ENCODE measurements around the gene HM13.
"Not testable (repeated sequence)": the region's sequence is repeated elsewhere in the genome, so short reads cannot be mapped to it uniquely, and the experiment has no call there.

Gene HM13

GRCh38 chr20:31536575-31536974, 22.3 kb downstream of the HM13 start:
- no peak for DNase-seq (ENCODE audit: low read depth)
- Histone ChIP-seq H3K27me3 (replicated peaks; ENCODE audit: control insufficient read depth, insufficient read depth, low read length) (no peaks in the 10 kb centered on the region), H3K9me3 (ENCODE audit: control insufficient read depth, low read length) (no peaks in the 10 kb centered on the region), H3K4me3 (ENCODE audit: low read length) (no peak overlapping the region), H3K9ac (ENCODE audit: low read length) (no peak overlapping the region), H3K4me1 (ENCODE audit: control insufficient read depth, insufficient read depth, low read length) (peaks cover 19% of the 10 kb centered on the region), H3K36me3 (ENCODE audit: control insufficient read depth, insufficient read depth, low read length, severe bottlenecking) (peaks cover 92% of the 10 kb centered on the region)

- Histone ChIP-seq H3K9ac (ENCODE audit: low read length) (no peak overlapping the region), H3K4me3 (ENCODE audit: low read length) (no peak overlapping the region), H3K9me3 (ENCODE audit: control insufficient read depth, low read length) (no peaks in the 10 kb centered on the region), H3K27me3 (replicated peaks; ENCODE audit: control insufficient read depth, insufficient read depth, low read length) (no peaks in the 10 kb centered on the region), H3K4me1 (ENCODE audit: control insufficient read depth, insufficient read depth, low read length) (peaks cover 26% of the 10 kb centered on the region), H3K36me3 (ENCODE audit: control insufficient read depth, insufficient read depth, low read length, severe bottlenecking) (peaks cover 93% of the 10 kb centered on the region)
- DNase-seq (ENCODE audit: low read depth), result no peak
These were observed 23.1 kb downstream of the HM13 start for GRCh38 chr20:31537116-31537871.

DNA sequence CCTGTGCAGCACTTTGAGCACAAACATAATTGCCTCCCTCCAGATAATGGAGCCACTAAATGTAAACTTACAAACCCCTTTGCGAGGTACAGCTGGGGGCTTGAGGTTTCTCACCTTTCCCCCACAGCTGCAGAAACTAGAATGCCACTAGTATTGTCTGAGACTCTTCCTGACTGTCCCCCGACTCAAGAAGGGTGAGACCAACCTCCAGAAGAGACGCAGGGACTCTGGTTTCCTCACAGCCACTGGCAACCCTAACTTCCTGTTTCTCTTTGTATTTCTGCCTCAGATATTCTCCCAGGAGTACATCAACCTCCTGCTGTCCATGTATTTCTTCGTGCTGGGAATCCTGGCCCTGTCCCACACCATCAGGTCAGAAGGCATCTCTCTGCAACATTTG, 23.6 kb downstream of the HM13 start:
- Histone ChIP-seq H3K36me3 (ENCODE audit: control insufficient read depth, insufficient read depth, low read length, severe bottlenecking) (peaks cover 92% of the 10 kb centered on the region), H3K9me3 (ENCODE audit: control insufficient read depth, low read length) (no peaks in the 10 kb centered on the region), H3K9ac (ENCODE audit: low read length) (no peak overlapping the region), H3K27me3 (replicated peaks; ENCODE audit: control insufficient read depth, insufficient read depth, low read length) (no peaks in the 10 kb centered on the region), H3K4me1 (ENCODE audit: control insufficient read depth, insufficient read depth, low read length) (peaks cover 28% of the 10 kb centered on the region), H3K4me3 (ENCODE audit: low read length) (no peak overlapping the region)
- no peak for DNase-seq (ENCODE audit: low read depth)

GRCh38 chr20:31538326-31538725, 24.1 kb downstream of the HM13 start:
- no peak overlapping the region for H3K9ac ChIP-seq (ENCODE audit: low read length)
- no peaks in the 10 kb centered on the region for H3K27me3 ChIP-seq (replicated peaks; ENCODE audit: control insufficient read depth, insufficient read depth, low read length)
- DNase-seq (ENCODE audit: low read depth), result no peak
- no peaks in the 10 kb centered on the region for H3K9me3 ChIP-seq (ENCODE audit: control insufficient read depth, low read length)
- peaks cover 90% of the 10 kb centered on the region for H3K36me3 ChIP-seq (ENCODE audit: control insufficient read depth, insufficient read depth, low read length, severe bottlenecking)
- peaks cover 28% of the 10 kb centered on the region for H3K4me1 ChIP-seq (ENCODE audit: control insufficient read depth, insufficient read depth, low read length)
- H3K4me3 ChIP-seq (ENCODE audit: low read length), result no peak overlapping the region

GRCh38 chr20:31539636-31540035, 25.4 kb downstream of the HM13 start:
- not testable (repeated sequence) for H3K27me3 ChIP-seq (replicated peaks; ENCODE audit: control insufficient read depth, insufficient read depth, low read length); H3K9ac ChIP-seq (ENCODE audit: low read length); DNase-seq (ENCODE audit: low read depth); H3K4me3 ChIP-seq (ENCODE audit: low read length); H3K9me3 ChIP-seq (ENCODE audit: control insufficient read depth, low read length)
- Histone ChIP-seq H3K36me3 (ENCODE audit: control insufficient read depth, insufficient read depth, low read length, severe bottlenecking) (peaks cover 77% of the 10 kb centered on the region), H3K4me1 (ENCODE audit: control insufficient read depth, insufficient read depth, low read length) (peaks cover 38% of the 10 kb centered on the region)

- Histone ChIP-seq H3K9ac (ENCODE audit: low read length) (no peak overlapping the region), H3K36me3 (ENCODE audit: control insufficient read depth, insufficient read depth, low read length, severe bottlenecking) (peaks cover 69% of the 10 kb centered on the region), H3K27me3 (replicated peaks; ENCODE audit: control insufficient read depth, insufficient read depth, low read length) (no peaks in the 10 kb centered on the region), H3K9me3 (ENCODE audit: control insufficient read depth, low read length) (no peaks in the 10 kb centered on the region), H3K4me3 (ENCODE audit: low read length) (no peak overlapping the region), H3K4me1 (ENCODE audit: control insufficient read depth, insufficient read depth, low read length) (peaks cover 46% of the 10 kb centered on the region)
- DNase-seq (ENCODE audit: low read depth), result no peak
These were observed 26.2 kb downstream of the HM13 start for GRCh38 chr20:31540406-31540805.

GRCh38 chr20:31542201-31542842, 28.1 kb downstream of the HM13 start:
- H3K4me3 ChIP-seq (ENCODE audit: low read length), result no peak overlapping the region
- H3K36me3 ChIP-seq (ENCODE audit: control insufficient read depth, insufficient read depth, low read length, severe bottlenecking), result peaks cover 59% of the 10 kb centered on the region
- H3K9ac ChIP-seq (ENCODE audit: low read length), result peak overlapping the region; percentile 46
- H3K27me3 ChIP-seq (replicated peaks; ENCODE audit: control insufficient read depth, insufficient read depth, low read length), result no peaks in the 10 kb centered on the region
- DNase-seq (ENCODE audit: low read depth), result peak; percentile 40
- peaks cover 51% of the 10 kb centered on the region for H3K4me1 ChIP-seq (ENCODE audit: control insufficient read depth, insufficient read depth, low read length)
- H3K9me3 ChIP-seq (ENCODE audit: control insufficient read depth, low read length), result no peaks in the 10 kb centered on the region

GRCh38 chr20:31542963-31543362, 28.7 kb downstream of the HM13 start:
- Histone ChIP-seq H3K4me3 (ENCODE audit: low read length) (no peak overlapping the region), H3K4me1 (ENCODE audit: control insufficient read depth, insufficient read depth, low read length) (peaks cover 50% of the 10 kb centered on the region), H3K27me3 (replicated peaks; ENCODE audit: control insufficient read depth, insufficient read depth, low read length) (no peaks in the 10 kb centered on the region), H3K9me3 (ENCODE audit: control insufficient read depth, low read length) (no peaks in the 10 kb centered on the region), H3K36me3 (ENCODE audit: control insufficient read depth, insufficient read depth, low read length, severe bottlenecking) (peaks cover 59% of the 10 kb centered on the region), H3K9ac (ENCODE audit: low read length) (no peak overlapping the region)
- DNase-seq (ENCODE audit: low read depth), result no peak

- Histone ChIP-seq H3K4me1 (ENCODE audit: control insufficient read depth, insufficient read depth, low read length) (peaks cover 52% of the 10 kb centered on the region), H3K27me3 (replicated peaks; ENCODE audit: control insufficient read depth, insufficient read depth, low read length) (no peaks in the 10 kb centered on the region), H3K4me3 (ENCODE audit: low read length) (no peak overlapping the region), H3K9me3 (ENCODE audit: control insufficient read depth, low read length) (no peaks in the 10 kb centered on the region), H3K36me3 (ENCODE audit: control insufficient read depth, insufficient read depth, low read length, severe bottlenecking) (peaks cover 59% of the 10 kb centered on the region), H3K9ac (ENCODE audit: low read length) (peak overlapping the region; percentile 76)
- peak; percentile 97 for DNase-seq (ENCODE audit: low read depth)
These were observed 29.8 kb downstream of the HM13 start for GRCh38 chr20:31543966-31544598.

- Histone ChIP-seq H3K27me3 (replicated peaks; ENCODE audit: control insufficient read depth, insufficient read depth, low read length) (no peaks in the 10 kb centered on the region), H3K9me3 (ENCODE audit: control insufficient read depth, low read length) (no peaks in the 10 kb centered on the region), H3K4me1 (ENCODE audit: control insufficient read depth, insufficient read depth, low read length) (peaks cover 51% of the 10 kb centered on the region), H3K9ac (ENCODE audit: low read length) (peak overlapping the region; percentile 76), H3K36me3 (ENCODE audit: control insufficient read depth, insufficient read depth, low read length, severe bottlenecking) (peaks cover 61% of the 10 kb centered on the region), H3K4me3 (ENCODE audit: low read length) (no peak overlapping the region)
- DNase-seq (ENCODE audit: low read depth), result no peak
These were observed 30.4 kb downstream of the HM13 start for GRCh38 chr20:31544600-31544999.

- peaks cover 61% of the 10 kb centered on the region for H3K36me3 ChIP-seq (ENCODE audit: control insufficient read depth, insufficient read depth, low read length, severe bottlenecking)
- peak; percentile 31 for DNase-seq (ENCODE audit: low read depth)
- peaks cover 47% of the 10 kb centered on the region for H3K4me1 ChIP-seq (ENCODE audit: control insufficient read depth, insufficient read depth, low read length)
- H3K9ac ChIP-seq (ENCODE audit: low read length), result peak overlapping the region; percentile 27
- H3K4me3 ChIP-seq (ENCODE audit: low read length); H3K9me3 ChIP-seq (ENCODE audit: control insufficient read depth, low read length); H3K27me3 ChIP-seq (replicated peaks; ENCODE audit: control insufficient read depth, insufficient read depth, low read length): not testable (repeated sequence)
These were observed 31.4 kb downstream of the HM13 start for GRCh38 chr20:31545621-31546040.

Data from adipocyte (in vitro differentiated cells).